ENCODE data around the gene OGDHL.
"Not testable (repeated sequence)": the region's sequence is repeated elsewhere in the genome, so short reads cannot be mapped to it uniquely, and the experiment has no call there.

Gene OGDHL

DNA sequence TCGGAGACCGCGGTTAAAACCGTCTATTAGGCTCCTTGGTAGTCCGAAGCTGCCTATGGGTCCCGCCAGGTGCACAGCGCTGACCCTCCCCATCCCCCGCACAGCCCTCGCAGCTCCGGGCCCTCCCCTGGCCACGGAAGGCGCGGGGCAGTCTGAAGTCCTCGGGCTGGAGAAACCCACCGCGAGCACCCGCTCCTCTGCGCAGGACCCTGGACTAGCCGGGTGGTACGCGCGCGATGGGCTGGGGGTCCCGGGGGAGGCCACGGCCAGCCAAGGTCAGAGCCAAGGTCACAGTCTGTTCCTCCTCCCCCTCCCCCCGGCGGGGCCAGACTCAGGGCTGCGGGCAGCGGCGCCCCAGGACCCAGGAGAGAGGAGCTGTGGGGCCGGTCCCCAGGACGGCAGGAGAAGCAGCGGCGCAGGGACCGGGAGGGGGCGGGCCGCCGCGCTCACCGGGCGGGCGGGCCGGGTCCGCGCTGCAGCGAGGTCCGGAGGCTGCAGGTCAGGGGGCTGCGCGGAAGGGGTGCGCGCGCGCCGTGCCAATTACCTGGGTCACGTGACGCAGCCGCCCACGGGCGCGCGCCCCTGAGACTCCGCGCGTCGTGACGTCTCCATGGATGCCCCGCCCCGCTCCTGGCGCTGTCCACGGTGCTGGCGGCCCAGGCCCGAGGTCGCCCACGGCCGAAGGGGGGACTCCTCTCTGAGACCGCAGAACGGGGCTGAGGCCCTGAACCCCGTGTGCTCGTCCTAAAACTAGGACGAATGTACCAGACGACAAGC, at the start of gene OGDHL:
TSS of gene OGDHL (minus strand) at position 535 of the 777 bp plus-strand sequence. CDS start 3,731 bp downstream, outside the sequence.
- DNase-seq: peak; percentile 50 to 65

DNA sequence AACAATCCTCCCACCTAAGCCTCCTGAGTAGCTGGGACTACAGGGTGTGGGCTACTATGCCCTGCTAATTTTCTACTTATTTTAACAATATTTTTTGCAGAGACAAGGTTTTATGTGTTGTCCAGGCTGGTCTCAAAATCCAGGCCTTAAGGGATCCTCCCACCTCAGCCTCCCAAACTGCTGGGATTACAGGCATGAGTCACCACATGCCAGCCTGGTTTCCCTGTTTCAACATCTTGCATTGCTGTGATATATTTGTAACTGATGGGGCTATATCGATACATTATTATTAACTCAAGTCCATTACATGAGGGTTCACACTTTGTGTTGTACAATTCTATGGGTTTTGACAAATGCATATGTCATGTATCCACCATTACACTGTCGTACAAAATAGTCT, 41.9 kb upstream of the OGDHL start:
- no peak for DNase-seq

DNA sequence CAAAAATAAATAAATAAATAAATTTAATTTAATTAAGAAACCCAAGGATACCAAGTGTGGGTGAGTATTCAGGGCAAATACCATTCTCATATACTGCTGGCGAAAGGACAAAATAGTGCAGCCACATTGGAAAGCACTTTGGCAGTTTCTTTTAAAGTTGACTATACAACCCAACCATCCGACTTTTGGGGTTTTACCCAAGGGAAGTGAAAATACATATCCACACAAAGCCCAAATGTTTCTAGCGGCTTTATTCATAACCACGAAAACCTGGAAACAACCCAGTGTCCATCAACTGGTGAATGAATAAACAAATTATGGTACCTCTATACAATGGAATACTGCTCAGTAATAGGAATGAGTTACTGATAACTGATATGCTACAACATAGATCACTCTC, 36.2 kb upstream of the OGDHL start:
- no peak for DNase-seq

GRCh38 chr10:49791100-49791499, 29.0 kb upstream of the OGDHL start:
- no peak for DNase-seq

- no peak for DNase-seq
Measured at GRCh38 chr10:49784681-49785080, 22.6 kb upstream of the OGDHL start.

DNA sequence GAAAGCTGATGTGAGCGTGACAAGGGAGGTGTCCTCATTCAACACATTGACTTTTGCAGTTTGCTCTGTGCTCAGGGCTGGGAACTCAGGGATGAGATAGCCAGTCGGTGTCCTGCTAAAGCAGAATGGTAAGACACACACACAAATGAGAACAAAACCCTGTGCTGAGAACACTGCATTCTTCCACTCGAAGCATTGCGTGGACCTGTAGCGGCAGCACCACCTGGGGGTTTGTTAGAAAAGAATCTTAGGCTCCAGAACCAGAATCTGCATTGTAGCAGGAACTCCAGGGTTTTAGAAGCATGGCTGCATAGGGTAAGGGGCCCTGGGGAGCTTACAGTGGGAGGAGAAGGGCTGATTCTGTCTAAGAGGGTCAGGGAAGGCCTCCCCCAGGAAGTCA, 21.5 kb upstream of the OGDHL start:
- DNase-seq: no peak

GRCh38 chr10:49781247-49781646, 19.1 kb upstream of the OGDHL start:
- DNase-seq: no peak

GRCh38 chr10:49778197-49778596, 16.1 kb upstream of the OGDHL start:
- DNase-seq: no peak

DNA sequence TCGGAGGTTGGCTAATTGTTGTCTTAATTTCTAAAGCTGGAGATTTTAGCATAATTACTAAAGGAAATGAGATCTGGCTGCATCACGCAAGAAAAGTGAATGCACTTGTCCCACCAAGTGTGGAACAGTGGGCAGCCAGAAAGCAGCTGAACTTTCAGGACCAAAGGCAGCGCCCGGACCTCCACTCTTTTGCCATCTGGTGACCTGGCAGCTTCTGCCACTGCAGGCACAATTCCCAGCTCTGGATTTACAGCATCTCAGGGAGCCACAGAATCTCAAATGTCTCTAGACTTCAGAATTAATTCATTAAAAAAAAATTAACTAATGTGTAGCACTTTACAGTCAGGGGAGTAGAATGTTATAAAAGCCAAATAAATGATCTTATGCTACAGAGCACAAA, 14.7 kb upstream of the OGDHL start:
- no peak for DNase-seq

GRCh38 chr10:49775014-49775413, 12.9 kb upstream of the OGDHL start:
- no peak for DNase-seq

DNA sequence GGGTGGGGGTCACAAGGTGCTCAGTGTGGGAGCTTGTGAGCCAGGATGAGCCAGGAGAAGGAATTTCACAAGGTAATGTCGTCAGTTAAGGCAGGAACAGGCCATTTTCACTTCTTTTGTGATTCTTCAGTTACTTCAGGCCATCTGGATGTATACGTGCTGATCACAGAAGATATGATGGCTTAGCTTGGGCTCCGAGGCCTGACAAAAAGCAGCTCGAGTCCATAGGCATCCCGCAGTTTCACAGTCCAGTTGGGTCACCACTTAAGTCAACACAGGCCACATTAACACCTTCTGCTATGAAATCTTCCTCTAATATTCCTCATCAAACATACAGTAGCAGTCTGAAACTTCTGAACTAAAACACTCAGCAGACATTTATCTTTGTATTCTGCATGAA, 10.8 kb upstream of the OGDHL start:
- not testable (repeated sequence) for DNase-seq

DNA sequence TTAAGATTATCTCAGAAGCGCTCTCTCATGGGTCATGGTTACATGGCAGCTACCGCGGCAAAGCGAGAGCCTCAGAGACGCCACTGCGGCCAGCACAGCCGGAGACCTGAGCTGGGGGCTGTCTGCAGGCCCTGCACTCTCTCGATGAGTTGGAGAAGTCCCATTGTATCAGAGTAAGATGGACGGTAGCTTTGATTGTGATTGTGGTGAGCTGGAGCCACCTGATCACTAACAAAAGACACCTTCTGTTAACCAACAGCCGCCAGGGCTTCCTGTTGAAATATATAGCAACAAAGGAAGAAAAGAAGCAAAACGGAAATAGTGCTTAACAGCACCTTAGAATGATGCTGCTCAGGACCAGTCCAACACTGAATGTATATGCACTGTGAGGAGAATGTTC, 8.9 kb upstream of the OGDHL start:
- DNase-seq: not testable (repeated sequence)

- DNase-seq: no peak
Measured at GRCh38 chr10:49769692-49770091, 7.6 kb upstream of the OGDHL start.

DNA sequence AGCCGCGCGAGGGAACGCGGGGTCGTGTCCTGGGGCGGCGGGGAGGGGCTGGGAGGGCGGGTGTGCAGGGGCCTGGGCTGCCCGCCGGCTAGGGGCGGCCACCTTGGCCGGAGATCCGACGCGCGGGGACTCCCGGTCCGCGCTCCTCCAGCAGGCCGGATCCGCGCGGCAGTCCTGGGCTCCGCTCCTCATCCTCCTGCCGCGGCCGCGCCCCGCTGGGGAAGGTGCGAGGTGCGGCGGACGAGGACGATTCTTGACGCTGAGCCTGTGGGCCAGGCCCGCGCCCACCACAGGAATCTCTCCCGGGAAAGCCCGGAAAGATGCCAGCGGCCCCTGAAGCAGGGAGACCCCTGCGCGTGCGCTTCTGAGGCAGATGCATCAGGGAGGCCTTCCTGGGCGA, 6.6 kb upstream of the OGDHL start:
- DNase-seq: no peak

GRCh38 chr10:49768329-49768728, 6.2 kb upstream of the OGDHL start:
- no peak for DNase-seq

DNA sequence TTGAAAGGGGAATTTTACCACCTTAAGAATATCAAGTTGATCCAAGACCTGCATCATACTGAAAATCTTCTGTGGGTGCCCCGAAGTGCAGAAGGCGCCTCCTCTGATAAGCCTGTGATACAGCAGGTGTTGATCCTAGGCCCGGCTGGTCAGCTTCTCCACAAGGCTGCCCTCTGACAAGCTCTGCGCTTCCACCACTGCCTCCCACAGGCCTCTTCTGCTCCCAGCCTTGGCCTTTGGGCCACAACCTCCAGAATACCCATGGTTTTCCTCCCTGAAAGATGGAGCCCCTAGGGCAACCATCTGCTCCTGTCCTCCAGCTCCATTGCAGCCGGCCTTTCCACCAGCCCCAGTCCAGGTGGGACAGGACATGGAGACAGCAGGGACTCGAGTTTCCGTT, 5.6 kb upstream of the OGDHL start:
- DNase-seq: no peak

GRCh38 chr10:49766484-49766883, 4.4 kb upstream of the OGDHL start:
- DNase-seq: no peak

DNA sequence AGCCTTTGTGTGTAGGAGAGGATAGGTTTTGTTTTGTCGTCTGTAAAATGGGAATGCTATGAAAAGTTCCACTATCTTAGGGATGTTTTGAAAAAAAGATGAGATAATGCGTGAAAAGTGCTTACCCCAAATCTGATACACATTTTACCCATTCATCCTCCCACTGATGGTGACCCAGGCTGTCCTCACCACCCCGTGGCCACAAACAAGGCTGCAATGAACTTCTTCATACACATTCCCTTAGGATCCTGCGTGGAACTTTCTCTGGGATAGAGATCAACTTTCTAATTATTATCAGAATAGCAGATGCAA, 399 bp upstream of the OGDHL start:
- DNase-seq: no peak

DNA sequence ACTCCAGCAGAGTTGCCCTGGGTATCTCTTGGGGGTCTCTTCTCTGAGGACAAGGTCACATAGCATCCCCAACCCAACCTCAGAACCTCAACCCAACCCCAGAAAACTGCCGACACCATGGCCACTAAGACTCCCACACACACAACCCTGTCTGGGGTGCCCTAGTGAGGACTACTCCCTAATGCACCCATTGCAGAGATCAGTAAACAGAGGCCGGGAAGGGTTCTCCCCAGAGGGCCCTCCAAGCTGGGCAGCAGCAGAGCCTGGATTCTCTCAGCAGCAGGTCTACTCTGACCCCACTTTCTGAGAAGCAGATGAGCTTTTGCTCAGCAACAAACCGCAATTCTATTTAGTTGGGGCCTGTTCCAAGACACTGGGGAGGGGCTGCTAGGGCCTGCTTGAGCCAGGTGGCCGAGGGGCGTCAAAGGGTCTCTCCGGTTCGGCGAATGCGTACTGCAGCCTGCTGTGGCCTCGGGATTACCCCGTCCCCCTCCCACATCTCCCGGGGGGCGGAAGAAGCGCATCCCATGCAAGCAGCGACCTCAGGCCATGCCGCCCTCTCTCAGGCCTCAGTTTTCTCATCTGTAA, 828 bp downstream of the OGDHL start:
- no peak for DNase-seq

DNA sequence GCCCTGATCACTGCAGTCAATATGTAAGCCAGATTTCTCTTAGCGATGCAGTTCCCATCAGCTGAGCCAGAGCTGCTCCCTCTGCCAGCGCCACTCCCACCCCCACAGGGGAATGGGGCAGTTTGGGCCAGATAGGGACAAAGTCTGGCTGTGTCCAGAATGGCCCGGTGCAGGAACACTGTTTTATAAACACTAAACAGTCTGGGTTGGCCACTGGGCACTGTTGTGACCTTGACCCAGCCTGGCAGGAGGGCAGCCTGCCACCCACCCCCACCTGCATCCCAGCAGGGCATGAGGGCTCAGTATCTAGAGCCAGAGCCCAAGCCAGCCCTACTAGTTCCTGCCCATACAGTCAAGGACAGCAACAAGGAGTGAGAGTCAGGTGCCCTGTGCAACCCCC, 1.3 kb downstream of the OGDHL start:
- DNase-seq: no peak

GRCh38 chr10:49759787-49760551, 2.2 kb downstream of the OGDHL start:
- no peak for DNase-seq

DNA sequence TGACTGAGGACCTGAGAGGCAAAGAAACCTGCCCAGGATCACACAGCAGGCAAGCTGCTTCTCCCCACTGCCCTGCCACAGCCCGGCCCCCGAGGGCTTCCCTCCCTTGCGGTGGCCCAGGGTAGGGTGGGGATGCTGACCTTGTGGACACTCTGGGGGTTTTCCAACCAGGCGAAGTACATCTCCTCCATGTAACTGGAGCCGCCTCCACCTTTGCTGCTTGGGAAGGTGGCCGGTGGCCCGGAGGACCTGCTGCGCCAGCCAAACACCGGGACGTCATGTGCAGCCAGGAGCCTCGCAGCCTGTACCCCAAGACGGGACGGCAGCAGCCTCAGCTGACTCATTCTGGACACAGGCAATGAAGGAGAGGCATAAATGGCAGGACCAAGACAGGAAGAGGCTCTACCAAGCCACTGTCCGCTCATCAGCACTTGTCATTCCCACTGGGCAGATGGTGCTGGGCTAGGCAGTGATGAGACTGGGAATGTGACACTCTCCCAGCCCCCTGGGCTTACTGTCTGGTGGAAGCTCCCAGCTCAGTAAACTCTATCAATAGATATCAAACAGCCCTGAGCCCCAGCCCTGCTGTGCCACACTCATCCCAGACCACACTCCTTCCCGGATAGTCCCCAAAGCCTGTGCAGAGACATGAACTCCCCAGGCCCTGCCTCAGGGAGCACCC, 3.7 kb downstream of the OGDHL start:
- DNase-seq: no peak

GRCh38 chr10:49756641-49757040, 5.5 kb downstream of the OGDHL start:
- no peak for DNase-seq

DNA sequence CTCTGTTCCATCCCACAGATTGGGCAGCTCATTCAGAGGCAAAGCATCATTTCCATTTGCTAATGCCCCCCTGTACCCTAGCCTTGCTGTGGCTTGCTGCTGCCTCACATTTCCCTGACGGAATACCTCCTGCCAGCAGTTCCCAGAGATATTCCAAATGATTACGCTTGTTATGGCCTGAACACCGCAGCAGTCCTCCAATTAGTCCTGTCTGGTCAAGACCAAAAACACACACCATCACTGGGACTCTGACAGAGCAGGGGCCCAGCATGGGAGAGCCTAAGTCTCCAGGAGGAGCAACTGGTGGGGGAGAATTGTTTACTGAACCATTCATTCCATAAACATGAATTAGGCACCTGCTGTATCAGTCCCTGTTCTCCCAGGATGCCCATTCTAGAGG, 6.1 kb downstream of the OGDHL start:
- no peak for DNase-seq

Measured in stimulated activated CD4-positive, alpha-beta T cell treated with anti-CD3 and anti-CD28 coated beads, Interleukin-2, amount 100 ng/mL, for 48 hours (primary cell).